ENCODE measurements around the gene AUTS2.

Gene AUTS2

DNA sequence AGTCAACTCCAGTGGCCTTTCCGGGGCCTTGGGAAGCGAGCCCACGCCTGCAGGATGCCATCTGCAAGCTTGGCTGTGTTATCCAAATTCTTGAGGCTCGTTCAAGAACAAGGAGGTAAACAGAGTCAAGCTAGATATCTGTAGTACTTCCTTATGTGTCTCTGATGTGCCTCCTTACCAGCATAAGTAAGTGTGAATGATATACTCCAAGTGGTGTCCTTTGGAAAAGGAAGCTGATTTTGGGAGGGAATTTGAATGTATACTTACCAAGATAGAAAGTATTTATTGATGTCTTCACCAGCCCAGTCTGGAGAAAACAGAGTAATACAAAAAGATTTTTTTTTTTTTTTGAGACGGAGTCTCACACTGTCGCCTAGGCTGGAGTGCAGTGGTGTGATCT lies 1161.4 kb downstream of the AUTS2 start:
- no peak for DNase-seq

DNA sequence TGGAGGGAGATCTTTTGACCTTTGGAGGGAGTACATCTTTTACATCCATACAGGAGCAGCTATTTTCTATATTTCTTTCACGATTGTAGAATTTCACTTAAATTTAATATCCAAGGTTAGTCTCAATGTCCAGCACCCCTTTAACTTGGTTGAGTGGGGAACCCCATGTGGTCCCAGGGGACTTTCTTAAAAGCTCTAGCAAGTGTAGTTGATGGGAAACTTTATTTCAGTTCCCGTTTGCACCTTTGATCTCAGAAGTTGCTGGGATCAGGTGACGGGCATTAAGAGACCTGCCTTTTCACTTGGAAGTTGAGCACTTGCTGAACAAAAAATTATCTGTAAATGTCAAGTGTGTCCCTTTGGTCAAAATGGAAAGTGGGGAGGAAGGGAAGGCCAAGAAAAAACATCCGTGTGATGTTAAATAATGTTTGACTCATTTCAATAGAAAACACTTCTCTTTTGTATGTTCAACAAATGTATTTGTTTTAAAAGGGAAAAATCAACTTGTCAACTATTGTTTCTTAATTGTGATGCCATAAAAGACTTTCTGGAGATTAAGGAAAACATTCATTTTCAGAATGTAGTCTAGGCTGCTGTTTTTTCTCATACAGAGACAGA lies 1163.5 kb downstream of the AUTS2 start:
- DNase-seq = no peak

DNA sequence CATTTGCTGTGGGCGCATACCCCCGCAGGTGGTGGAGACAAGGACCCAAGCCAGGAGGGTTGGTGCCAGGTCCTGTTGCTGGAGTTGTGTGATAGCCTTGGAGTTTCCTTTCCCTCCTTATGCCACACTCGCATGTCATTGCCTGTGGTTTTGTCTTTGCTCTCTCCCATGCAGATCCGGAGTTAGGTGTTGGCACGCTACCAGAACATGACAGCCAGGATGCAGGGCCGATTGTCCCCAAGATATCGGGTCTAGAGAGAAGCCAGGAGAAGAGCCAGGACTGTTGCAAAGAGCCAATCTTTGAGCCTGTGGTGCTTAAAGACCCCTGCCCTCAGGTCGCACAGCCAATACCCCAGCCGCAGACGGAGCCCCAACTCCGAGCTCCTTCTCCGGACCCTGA lies 1164.4 kb downstream of the AUTS2 start:
- no peak for DNase-seq

DNA sequence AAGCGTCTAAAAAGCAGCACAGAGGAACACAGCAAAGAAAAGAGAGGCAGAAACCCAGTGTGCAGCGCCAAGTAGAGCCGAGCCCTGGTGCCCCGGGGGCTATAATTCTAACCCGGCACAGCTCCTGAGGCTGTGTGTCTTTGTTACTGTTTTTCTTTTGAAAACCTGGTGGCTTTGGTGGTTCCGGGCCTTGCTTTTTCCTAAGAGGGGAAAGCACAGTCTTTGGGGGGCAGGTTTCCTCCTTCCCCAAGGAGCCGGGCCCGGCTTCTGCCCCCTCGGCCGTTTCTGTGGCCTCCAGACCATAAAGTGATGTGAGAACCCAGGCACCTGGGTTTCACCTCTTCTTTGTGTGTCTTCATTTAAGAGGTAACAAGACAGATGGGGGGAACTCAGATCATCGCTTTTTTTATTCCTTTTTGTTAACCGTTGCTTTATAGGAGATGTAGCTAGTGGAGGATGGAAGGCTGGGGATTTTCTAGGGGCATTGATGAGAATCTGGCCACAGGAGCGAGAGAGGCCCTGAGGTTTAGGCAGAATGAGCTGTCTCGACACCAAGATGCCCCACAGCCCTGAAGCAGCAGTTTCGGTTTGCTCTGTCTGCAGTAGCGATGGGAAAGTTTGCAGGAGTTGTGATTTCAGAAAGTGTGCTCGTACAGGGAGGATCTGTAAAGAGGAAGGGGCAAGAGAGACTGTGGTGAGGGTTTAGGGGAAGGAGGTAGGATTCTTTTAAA lies 1165.9 kb downstream of the AUTS2 start:
- DNase-seq = peak; percentile 19 to 32

DNA sequence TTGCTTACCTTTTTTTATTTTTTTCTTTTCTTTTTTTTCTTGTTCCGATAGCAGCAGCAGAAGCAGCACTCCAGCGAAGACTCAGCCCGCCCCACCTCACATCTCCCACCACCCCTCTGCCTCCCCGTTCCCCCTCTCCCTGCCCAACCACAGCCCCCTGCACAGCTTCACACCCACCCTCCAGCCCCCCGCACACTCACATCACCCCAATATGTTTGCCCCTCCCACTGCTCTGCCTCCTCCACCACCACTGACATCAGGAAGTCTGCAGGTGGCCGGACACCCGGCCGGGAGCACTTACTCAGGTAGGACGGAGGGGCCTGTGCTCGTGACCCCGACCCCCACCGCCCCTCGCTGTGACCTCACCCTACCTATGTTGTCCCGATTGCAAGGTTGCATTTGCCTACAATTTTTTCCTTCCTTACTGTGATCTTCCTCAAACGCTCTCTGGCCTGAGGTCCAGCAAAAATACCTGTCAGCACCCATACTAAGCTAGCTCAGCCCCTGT lies 1166.5 kb downstream of the AUTS2 start:
- DNase-seq = no peak

DNA sequence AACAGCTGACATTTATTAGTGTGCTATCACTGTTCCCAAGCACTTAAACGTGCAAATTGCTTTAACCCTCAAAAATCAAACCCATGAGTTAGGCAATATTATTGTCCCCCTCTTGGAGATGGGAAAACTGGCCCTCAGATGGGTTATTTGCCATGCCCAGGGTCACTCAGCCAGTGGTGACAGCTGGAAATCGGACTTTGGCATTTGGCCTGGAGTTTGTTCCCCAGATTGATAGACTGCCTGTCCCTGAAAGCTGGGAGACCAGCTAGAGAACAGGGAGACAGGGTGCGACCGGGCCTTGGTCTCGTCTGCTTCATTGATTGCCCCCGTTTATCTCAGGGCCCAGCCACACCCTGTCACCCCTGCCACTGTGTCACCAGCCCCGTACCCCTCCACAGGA lies 1167.4 kb downstream of the AUTS2 start:
- DNase-seq = no peak

DNA sequence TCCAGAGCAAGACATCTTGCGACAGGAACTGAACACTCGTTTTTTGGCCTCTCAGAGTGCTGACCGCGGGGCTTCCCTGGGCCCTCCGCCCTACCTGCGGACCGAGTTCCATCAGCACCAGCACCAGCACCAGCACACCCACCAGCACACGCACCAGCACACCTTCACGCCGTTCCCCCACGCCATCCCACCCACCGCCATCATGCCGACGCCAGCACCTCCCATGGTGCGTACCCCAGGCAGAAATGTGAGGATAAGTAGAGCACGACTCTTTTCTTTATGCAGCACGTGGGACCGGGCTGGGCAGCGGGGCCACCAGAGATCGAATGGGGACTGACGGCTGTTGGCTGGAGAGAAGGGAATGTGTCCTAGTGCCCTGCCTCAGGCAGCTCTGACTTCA lies 1167.8 kb downstream of the AUTS2 start:
- DNase-seq = no peak

DNA sequence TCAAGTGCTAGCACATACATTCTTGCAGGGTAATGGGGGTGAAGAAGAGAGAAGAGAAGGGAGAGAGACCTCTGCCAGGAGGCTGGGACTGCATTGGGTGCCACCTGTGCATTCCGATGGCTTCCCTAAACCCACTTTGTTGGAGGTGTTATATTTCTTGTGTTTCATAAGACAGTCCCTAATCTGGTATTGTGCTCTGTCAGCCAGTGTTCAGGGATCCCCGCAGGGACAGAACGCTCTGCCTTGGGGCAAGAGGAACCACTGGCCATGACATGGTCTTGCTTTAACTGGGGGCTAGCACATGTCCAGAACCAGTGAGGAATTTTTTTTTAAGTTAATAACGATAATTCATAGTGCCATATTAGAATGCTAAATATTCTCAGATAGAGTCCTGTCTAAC lies 1168.4 kb downstream of the AUTS2 start:
- DNase-seq = no peak

DNA sequence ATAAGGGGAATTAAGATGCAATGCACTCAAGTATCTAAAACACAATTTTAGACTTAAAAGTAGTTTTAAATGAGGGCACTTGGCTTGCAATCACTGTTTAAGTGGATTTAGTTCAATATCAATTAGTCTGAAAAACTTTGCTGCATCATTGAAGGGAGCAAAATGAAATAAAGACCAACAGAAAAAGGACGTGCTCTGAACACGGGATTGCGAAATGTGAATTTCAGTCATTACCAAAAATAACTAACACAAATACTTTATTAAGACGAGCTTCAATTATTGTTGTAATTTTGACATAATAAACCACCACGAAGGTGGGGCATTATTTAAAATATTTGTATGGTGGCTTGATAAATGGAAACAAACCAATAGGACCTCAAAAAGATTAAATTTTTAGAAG lies 1171.9 kb downstream of the AUTS2 start:
- DNase-seq = no peak

DNA sequence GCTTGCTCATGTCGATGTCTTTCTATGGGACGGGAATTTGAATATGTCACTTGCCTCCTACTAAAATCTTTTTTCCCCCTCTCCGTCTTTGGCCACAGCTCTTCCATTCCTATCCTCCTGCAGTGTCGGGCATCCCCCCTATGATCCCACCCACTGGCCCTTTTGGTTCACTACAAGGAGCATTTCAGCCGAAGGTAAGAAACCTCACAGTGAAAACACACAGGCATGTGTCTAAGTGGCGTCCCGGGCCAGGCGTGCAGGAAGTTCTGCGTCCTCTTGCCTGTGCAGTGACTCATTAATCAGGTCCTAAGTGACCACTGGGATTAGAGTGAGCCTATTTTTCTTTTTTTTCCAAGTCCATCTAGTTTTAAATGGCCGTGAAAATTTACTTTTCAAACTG lies 1173.2 kb downstream of the AUTS2 start:
- no peak for DNase-seq

DNA sequence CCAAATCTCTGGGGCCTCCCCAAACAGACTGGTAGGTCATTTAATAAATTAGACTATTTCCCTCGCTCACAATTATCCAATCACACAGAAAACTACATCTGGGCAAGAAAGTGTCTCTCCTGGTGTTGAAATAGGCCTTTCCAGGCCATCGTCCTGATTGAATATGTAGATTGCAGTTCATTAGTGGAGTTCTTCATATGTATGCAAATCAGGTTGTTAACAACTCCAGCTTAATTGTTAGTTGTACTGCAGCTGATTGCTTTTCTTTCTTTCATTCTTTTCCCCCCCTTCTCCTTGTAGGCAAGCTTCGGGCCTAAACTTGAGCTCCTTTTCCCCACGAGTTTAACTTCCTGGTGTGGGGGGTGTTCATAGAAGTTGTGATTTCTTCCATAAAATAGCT lies 1174.6 kb downstream of the AUTS2 start:
- no peak for DNase-seq

DNA sequence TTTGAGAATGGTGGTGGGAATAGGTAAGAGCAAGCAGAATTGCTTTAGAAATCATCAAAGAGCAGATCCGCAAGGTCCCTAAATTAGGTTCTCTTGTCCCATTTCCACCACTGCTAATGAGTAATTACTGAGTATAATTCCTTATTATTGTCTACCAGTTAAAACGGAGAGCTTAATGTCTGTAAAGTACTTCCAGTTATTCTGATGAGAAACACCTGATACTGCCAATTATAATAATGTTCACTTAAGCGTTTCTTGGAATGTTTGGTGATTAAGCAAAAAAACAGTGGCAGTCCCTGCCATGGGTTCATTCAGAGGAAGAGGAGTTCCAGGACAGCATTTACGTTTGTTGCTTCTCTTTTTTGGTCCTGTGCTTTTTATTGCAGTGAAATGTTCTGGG lies 1175.1 kb downstream of the AUTS2 start:
- no peak for DNase-seq

DNA sequence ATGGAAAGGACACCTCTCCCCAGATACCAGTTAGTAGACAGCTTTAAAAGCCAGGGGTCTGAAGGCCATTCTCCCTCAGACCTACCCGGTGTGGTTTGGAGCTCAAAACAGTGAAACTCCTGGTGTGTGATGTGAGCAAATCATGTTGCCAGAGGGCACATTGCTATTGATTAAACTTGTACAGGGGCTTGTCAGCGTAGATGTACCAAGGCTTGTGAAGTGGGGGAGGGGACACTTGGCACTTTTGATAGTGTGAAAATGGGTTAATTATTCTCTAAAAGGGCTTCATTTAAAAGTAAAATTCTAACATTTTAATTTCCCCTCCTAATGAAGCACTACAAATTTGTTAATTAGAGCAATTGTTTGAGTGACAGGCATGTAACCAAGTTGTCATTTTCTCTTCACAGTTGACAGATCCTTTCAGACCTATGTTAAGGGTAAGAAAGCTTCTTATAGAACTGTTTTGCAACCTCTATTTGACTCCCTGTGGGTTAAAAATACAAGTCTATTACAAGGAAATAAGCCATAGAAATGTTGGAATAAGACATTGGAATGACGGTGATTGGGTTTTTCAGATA lies 1176.8 kb downstream of the AUTS2 start:
- DNase-seq = no peak

DNA sequence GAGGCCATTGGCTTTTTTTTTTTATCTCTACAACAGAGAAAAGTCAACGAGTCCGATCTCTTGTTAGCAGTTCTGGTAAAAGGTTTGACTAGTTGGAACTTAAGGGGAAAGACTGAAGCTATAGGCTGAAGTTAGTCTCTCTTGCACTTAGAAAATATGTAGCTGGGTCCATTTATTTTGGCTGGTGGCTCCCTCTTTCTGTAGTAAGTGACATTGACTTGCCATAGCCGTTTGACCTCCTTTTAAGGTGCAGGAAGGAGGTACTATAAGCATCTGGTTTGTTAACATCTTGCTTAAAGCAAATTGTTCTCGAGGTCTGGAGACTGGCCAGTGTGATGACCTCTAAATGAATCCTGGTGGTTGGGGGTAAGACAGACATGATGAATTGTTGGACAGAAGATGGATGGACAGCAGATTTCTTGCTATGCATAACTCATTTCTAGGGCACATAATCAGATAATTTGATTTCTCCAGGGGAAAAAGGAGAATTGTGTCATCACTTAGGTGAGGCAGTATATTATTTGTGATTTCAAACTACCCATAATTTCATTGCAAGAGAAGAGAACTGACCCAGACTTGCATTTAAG lies 1177.4 kb downstream of the AUTS2 start:
- DNase-seq = no peak

DNA sequence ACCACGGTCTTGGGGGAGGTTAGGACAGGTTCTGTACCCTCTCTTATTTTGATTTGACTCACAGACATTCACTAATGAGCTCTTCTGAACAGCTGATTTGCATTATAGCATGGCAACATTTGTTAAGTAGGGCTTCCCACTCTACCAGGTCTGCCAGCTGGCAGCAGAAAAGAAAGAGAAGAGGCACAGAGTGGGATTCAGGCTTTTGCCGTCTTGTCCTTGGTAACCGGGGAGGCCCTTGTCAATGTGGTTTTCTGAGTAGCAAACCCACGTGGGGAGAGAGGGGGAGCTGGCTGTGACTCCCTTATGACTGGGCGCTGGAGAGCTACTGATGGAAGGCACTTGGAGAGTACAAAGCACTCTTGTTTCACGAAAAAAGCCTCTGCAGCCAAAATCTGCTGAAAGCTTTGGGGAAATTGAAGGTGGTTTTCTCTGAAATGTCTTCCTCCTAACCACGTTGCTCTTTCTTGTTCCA lies 1178.4 kb downstream of the AUTS2 start:
- peak; percentile 16 to 39 for DNase-seq

DNA sequence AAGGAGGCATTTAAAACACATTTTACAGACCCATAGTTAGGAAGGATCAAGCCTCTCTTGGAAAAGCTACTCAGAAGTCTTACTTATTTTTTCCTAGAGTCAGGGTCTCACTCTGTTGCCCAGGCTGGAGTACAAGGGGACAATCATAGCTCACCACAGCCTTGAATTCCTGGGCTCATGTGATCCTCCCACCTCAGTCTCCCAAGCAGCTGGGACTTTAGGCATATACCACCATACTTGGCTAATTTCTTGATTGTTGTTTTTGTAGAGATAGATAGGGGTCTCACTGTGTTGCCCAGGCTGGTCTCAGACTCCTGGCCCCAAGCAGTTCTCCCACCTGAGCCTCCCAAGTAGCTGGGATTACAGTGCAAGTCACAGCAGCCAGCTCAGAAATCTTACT lies 1179.0 kb downstream of the AUTS2 start:
- no peak for DNase-seq

DNA sequence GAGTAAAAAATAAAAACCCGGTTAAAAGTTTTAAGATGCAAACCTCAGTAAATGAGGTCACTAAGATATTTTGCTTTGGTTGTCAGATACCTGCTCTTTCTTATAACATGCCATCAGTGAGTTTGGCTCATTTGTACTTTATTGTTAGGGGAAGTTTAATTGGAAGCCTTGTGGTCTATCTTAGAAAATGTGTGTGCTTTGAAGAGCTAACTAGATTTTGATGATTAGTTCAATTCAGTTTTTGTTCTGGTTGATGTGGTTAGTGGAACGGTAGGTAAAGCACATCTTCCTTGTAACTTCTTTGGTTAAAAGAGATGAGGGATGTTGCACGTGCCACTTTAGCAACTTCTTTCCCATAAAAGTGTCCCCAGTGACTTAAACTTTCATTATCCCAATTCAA lies 1180.3 kb downstream of the AUTS2 start:
- DNase-seq = no peak

DNA sequence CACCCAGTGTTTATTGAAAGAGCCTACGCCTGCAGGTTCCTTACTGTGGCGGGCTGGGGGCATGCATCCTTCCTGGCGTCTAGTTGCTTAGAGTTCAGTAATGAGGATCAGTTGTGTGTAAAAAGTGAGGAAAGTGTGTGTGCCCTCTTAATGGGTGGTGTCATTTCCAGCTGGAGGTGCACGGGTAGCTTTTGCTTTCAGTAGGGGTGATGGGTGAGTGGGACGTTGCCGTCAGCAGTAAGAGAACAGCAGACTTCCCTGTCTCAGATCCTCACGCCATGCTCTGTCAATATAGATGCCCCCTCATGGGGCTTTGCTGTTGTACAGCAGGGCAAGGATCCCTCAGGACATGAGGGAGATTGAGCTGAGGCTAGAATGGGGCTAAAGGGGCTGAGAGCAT lies 1181.0 kb downstream of the AUTS2 start:
- DNase-seq = no peak

DNA sequence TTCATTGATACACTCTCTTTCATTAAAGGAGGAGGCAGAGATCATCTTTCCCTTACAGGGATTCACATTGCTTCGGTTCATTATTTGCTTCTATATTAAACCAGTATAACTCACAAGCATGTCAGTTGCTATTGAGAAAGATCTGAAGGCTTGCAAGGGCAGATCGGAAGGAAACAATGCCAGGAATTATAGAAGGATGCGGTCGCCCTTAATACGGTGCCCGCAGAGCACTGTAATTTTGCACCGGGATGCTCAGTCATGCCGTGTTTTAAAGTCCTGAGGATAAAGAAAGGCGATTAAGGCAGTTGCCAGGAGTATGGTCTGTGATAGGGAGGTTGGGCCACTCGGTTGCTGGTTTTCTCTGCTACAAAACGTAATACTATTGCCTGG lies 1183.6 kb downstream of the AUTS2 start:
- DNase-seq = no peak

DNA sequence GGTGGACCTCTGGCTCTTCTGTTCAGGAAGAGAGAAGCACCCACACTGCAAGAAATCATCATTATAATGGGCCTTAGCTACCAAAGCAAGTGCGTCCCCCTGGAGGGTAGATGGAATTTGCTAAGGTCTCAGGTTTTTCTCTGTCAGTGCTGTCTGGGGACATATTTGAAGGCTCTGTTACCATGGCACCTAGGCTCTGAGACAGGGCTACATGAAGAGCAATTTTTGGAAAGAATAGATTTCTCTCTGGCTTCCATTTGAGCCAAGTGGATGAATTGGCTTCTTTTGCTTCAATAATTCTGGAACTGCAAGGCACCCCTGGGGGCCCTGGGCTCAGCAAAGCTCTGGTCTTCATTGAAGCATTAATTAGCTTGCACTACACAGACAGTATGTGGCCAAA lies 1184.5 kb downstream of the AUTS2 start:
- no peak for DNase-seq

DNA sequence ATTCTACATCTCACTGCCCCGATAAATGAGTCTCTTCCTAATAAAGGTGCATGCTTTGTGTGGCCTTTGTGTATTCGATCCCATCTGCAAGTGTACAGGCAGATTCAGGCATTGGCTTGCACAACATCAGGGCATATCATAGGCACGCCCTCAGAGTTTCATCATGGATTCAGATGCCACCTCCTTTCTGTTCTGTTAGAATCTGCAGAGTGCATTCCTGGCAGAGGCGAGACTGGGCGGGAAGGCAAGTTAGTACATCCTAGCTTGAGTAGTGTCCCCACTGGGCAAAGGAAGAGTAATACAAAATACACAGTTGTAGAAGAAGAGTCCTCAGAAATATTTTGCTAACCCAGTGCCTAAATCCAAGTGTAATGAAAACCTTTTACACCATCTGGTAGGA lies 1187.2 kb downstream of the AUTS2 start:
- DNase-seq = no peak

DNA sequence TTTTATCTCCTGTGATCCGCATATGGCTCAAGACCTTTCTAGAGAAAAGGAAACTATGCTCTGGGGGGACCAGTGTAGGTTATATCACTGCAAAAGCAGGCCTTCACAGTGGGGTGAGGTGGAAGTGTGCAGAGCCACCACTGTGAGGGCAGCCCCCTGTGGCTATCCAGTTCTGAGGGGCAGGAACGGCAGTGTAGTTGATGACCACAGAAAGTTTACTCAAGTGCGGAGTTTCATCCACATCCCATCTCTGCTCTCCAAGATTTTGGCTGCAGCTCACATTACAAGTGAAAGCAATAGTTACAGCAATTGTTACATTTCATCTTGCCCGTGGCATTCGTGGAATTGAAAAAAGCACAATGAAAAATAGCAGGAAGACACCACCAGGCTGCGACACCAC lies 1187.8 kb downstream of the AUTS2 start:
- DNase-seq = no peak

DNA sequence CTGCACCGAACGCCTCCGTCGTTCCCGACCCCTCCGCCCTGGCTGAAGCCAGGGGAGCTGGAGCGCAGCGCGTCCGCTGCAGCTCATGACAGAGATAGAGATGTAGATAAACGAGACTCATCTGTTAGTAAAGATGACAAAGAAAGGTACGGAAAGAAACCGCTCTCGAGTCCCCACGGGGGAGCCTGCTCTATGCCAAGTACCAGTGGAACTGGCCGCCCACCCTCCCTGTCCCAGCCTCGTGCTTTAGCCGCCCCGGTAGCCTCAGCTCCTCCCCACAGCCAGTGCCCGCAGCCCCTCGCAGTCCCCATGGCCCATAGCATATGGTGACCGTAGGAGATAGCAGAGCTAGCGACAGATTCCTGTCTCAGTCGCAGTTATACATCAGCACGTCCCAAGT lies 1189.0 kb downstream of the AUTS2 start:
- no peak for DNase-seq

DNA sequence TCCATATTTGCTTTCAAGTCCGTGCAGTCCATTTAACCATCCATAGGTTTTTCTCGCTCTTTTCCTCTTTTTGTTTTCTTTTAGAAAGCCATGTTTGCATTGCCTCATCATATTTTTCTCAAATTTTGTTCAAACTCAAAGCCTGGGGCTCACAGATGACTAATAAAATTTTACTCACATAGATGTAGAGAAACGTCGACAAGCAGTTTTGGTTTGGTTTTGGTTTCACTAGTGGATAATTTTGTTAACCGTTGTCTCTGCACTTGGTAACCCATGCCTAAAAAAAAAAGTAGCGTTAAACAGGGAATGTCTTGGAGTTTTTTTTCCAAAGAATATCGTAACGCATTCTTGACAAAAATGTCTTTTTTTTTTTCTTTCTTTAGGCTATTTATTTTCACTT lies 1189.5 kb downstream of the AUTS2 start:
- no peak for DNase-seq

Data from activated CD4-positive, alpha-beta T cell treated with anti-CD3 and anti-CD28 coated beads, Interleukin-2, amount 50 U/mL, for 48 hours (primary cell).